Endothelial cell of umbilical vein (primary cell): ENCODE data around the gene ITM2B. TPM values are rescaled to one million over a fixed set of nuclear protein-coding genes. Genes with fewer than 3 reads are reported as not detected.

ENCODE experiments used
- BruUV-seq: library from RNA; stranded (reverse); fragments of 400-500 nt; replicated peaks from 2 replicates; lab custom pipeline; 2021; lab: Mats Ljungman, UMichigan
- CTCF ChIA-PET: fragments of 300-600, 350-600 bp; sonication (Branson Sonifier 250); formaldehyde crosslinking; loops from one replicate; lab custom pipeline; 2021; ENCODE audit warnings: antibody characterized with exemption, inconsistent platforms; lab: Charles Lee
- POLR2A ChIA-PET: fragments of 300-600, 350-600 bp; sonication (Branson Sonifier 250); formaldehyde crosslinking; loops from one replicate; lab custom pipeline; 2021; ENCODE audit warnings: antibody characterized with exemption, inconsistent platforms; lab: Charles Lee
- DNase-seq: peaks from one replicate; pipeline ENCODE4 v3.0.0-alpha.2; 2011; ENCODE audit warnings: low read depth, low spot score
- FAIRE-seq: peaks from 2 replicates; lab custom pipeline; 2011; peaks lifted over from hg19 to GRCh38; lab: Jason Lieb, UNC
- H2AFZ ChIP-seq: 2 replicates; pipeline ENCODE4 v1.6.0; 2012; ENCODE audit warnings: low read depth, low read length, control low read depth, inconsistent platforms
- H3K27ac ChIP-seq: 2 replicates; pipeline ENCODE4 v1.5.1; 2011; ENCODE audit warnings: low read depth, mild to moderate bottlenecking, control low read depth, low read length, moderate library complexity; ENCODE audit not compliant: insufficient read depth
- H3K27me3 ChIP-seq, 2 experiments: 2 replicates each; pipeline versions ENCODE4 v1.6.0 to v1.6.1; 2011; ENCODE audit warnings: low read length in 2 of 2, mixed read lengths in 1 of 2; ENCODE audit not compliant: control insufficient read depth in 2 of 2, insufficient read depth in 2 of 2
- H3K36me3 ChIP-seq, 2 experiments: 2 replicates in 1 of 2; 3 replicates in 1 of 2; pipeline ENCODE4 v1.5.1; 2011; ENCODE audit warnings: low read length in 2 of 2, mild to moderate bottlenecking in 1 of 2, moderate library complexity in 1 of 2; ENCODE audit not compliant: control insufficient read depth in 2 of 2, insufficient read depth in 2 of 2; ENCODE audit errors: extremely low read depth in 1 of 2
- H3K4me1 ChIP-seq: 3 replicates; pipeline ENCODE4 v1.5.1; 2011; ENCODE audit warnings: mild to moderate bottlenecking, low read length; ENCODE audit not compliant: control insufficient read depth, insufficient read depth; ENCODE audit errors: extremely low read depth
- H3K4me2 ChIP-seq: 2 replicates; pipeline ENCODE4 v1.6.1; 2011; ENCODE audit warnings: low read length, control low read depth, mixed read lengths; ENCODE audit not compliant: insufficient read depth
- H3K4me3 ChIP-seq, 3 experiments: fragments of 200-600 bp in 1 of 3; sonication (generic), shearing (Covaris generic) in 1 of 3; replicated peaks in 1 of 3; 2 replicates each; pipeline ENCODE4 v1.5.1; 2011 to 2016; ENCODE audit warnings: control low read depth in 3 of 3, low read length in 3 of 3, mild to moderate bottlenecking in 2 of 3, inconsistent platforms in 1 of 3, low read depth in 1 of 3, moderate library complexity in 1 of 3; ENCODE audit not compliant: insufficient read depth in 1 of 3
- H3K79me2 ChIP-seq: 2 replicates; pipeline ENCODE4 v1.6.0; 2012; ENCODE audit warnings: low read length, inconsistent platforms; ENCODE audit not compliant: control insufficient read depth, insufficient read depth
- H3K9ac ChIP-seq: replicated peaks from 2 replicates; pipeline ENCODE3; 2011; ENCODE audit warnings: low read length, control low read depth; ENCODE audit not compliant: insufficient read depth; ENCODE audit errors: extremely low read depth
- H3K9me1 ChIP-seq: replicated peaks from 3 replicates; pipeline ENCODE4 v1.6.0; 2011; ENCODE audit warnings: mild to moderate bottlenecking, low read length; ENCODE audit not compliant: control insufficient read depth, insufficient read depth; ENCODE audit errors: extremely low read depth
- H3K9me3 ChIP-seq: replicated peaks from 2 replicates; pipeline ENCODE4 v1.5.1; 2012; ENCODE audit warnings: low read length, inconsistent platforms; ENCODE audit not compliant: control insufficient read depth, insufficient read depth
- H4K20me1 ChIP-seq: replicated peaks from 2 replicates; pipeline ENCODE3; 2011; ENCODE audit warnings: mild to moderate bottlenecking, low read length; ENCODE audit not compliant: control insufficient read depth, insufficient read depth; ENCODE audit errors: extremely low read depth
- CTCF ChIP-seq, 2 donors: IDR thresholded peaks; 1 replicate in 1 of 2; 2 replicates in 1 of 2; pipeline ENCODE4 v1.5.1; 2011; ENCODE audit warnings: low read length in 2 of 2, mild to moderate bottlenecking in 2 of 2, moderate library complexity in 2 of 2, control low read depth in 1 of 2, inconsistent platforms in 1 of 2, low read depth in 1 of 2; ENCODE audit not compliant: insufficient read depth in 1 of 2; ENCODE audit errors: extremely low read depth in 1 of 2
- EZH2 ChIP-seq: IDR thresholded peaks from 2 replicates; pipeline ENCODE4 v1.6.1; 2012; ENCODE audit warnings: borderline replicate concordance, low read depth, mild to moderate bottlenecking, moderate library complexity, low read length, inconsistent platforms; ENCODE audit not compliant: severe bottlenecking
- FOS ChIP-seq: IDR thresholded peaks from 2 replicates; pipeline ENCODE4 v1.6.1; 2011; ENCODE audit warnings: mild to moderate bottlenecking, low read length, moderate library complexity, borderline replicate concordance; ENCODE audit not compliant: insufficient read depth
- GATA2 ChIP-seq: IDR thresholded peaks from 2 replicates; pipeline ENCODE4 v1.7.0; 2011; ENCODE audit warnings: low read depth, mild to moderate bottlenecking, moderate library complexity, mixed read lengths, low read length; ENCODE audit not compliant: insufficient read length, insufficient read depth
- JUN ChIP-seq: IDR thresholded peaks from 2 replicates; pipeline ENCODE4 v1.6.1; 2011; ENCODE audit warnings: borderline replicate concordance, low read depth; ENCODE audit not compliant: insufficient read length, insufficient read depth
- MAX ChIP-seq: IDR thresholded peaks from 2 replicates; pipeline ENCODE4 v1.6.1; 2011; ENCODE audit not compliant: insufficient read depth, insufficient read length
- MYC ChIP-seq: IDR thresholded peaks from one replicate; pipeline ENCODE4 v1.6.1; 2011; ENCODE audit warnings: mild to moderate bottlenecking, low read depth, low read length
- POLR2A ChIP-seq: IDR thresholded peaks from 2 replicates; pipeline ENCODE4 v1.6.1; 2012; ENCODE audit warnings: low read depth, mild to moderate bottlenecking, control low read depth, low read length
- POLR2AphosphoS5 ChIP-seq: IDR thresholded peaks from 2 replicates; pipeline ENCODE4 v1.6.1; 2012; ENCODE audit warnings: low read depth, mild to moderate bottlenecking, control low read depth, low read length, moderate library complexity; ENCODE audit not compliant: insufficient read depth
- dilution Hi-C: fragments of 300-500 bp; cut with MboI; formaldehyde crosslinking; loops from one replicate; pipeline ENCODE4 v1.15.0; 2019; ENCODE audit warnings: low sequenced_read_pairs; ENCODE audit not compliant: extremely low pct_ligation_motif_present
- intact Hi-C: fragments of 100-400 bp; cut with micrococcal nuclease; formaldehyde crosslinking; loops from one replicate; pipeline ENCODE4 v1.10.0; 2022
- polyA plus RNA-seq, 4 experiments: library from polyadenylated mRNA; depleted of rRNA in 3 of 4; stranded (reverse) in 3 of 4; unstranded in 1 of 4; fragments of >200 nt; gene quantifications; 2 replicates each; pipeline versions ENCODE4 v1.2.1 to v1.2.3, GENCODE V29; 2011 to 2012; ENCODE audit warnings: missing spikeins in 1 of 4
- total RNA-seq: library from RNA; stranded (reverse); gene quantifications from 2 replicates; pipeline ENCODE4 v1.2.3, GENCODE V29; 2021

ITM2B gene
- total and polyA plus RNA-seq, 2 donors (not counting 3 experiments of a cell fraction or from before 2014, with no cell fraction given): 150 to 271 TPM

- H4K20me1 ChIP-seq: peaks cover 4% of the 10 kb centered on the region
- no TSS peak for BruUV-seq
- H3K4me3 ChIP-seq: no peak overlapping the region
- peaks cover 2 to 5% of the 10 kb centered on the region in 2 experiments for H3K36me3 ChIP-seq
- H3K9me3 ChIP-seq: no peaks in the 10 kb centered on the region
- TF ChIP-seq GATA2: no peak
- TF ChIP-seq MAX: no peak
- TF ChIP-seq FOS: no peak
- no peak for TF ChIP-seq EZH2
- no peak for TF ChIP-seq JUN
- dilution Hi-C loops: no loop called here
- H3K4me2 ChIP-seq: no peak overlapping the region
- H3K9me1 ChIP-seq: no peaks in the 10 kb centered on the region
- H2AFZ ChIP-seq: no peak overlapping the region
- ChIA-PET POLR2A (interaction anchor here (1.0 kb wide), 1 partner anchor 9 kb away, joined by 4 read pairs; the partner anchor contains the start of gene ITM2B), CTCF (interaction anchor here (1.0 to 1.6 kb wide), 2 partner anchors 8 to 338 kb away, joined by 3 to 4 read pairs; partner anchors contain the start of gene ITM2B)
- no peak overlapping the region for H3K9ac ChIP-seq
- peaks cover 42% of the 10 kb centered on the region for H3K79me2 ChIP-seq
- intact Hi-C loops: no loop called here
- H3K27ac ChIP-seq: no peak overlapping the region
- no peaks in the 10 kb centered on the region for H3K27me3 ChIP-seq
- DNase-seq: no peak
- no peak for FAIRE-seq
- H3K4me1 ChIP-seq: peaks cover 15% of the 10 kb centered on the region
These were observed 8.6 kb downstream of the ITM2B start for GRCh38 chr13:48241651-48242050.

GRCh38 chr13:48242677-48243076 is 9.7 kb downstream of the ITM2B start:
- Histone ChIP-seq H2AFZ (no peak overlapping the region), H3K4me2 (no peak overlapping the region), H3K27me3 (no peaks in the 10 kb centered on the region), H3K4me1 (peaks cover 5% of the 10 kb centered on the region), H3K9ac (no peak overlapping the region), H3K27ac (no peak overlapping the region), H3K9me3 (no peaks in the 10 kb centered on the region), H3K79me2 (peaks cover 33% of the 10 kb centered on the region), H3K9me1 (no peaks in the 10 kb centered on the region), H4K20me1 (peaks cover 2% of the 10 kb centered on the region), H3K4me3 (no peak overlapping the region), H3K36me3 (peaks cover 2 to 5% of the 10 kb centered on the region in 2 experiments)
- CTCF ChIA-PET: no interaction called here
- TF ChIP-seq FOS: no peak
- TF ChIP-seq CTCF (IDR thresholded peaks at IDR 0.05; ENCODE audit: extremely low read depth in 1 of 2, insufficient read depth in 1 of 2, low read depth in 1 of 2, low read length in 2 of 2): no peak
- no peak for TF ChIP-seq EZH2
- no peak for TF ChIP-seq MAX
- TF ChIP-seq MYC: no peak
- TF ChIP-seq POLR2AphosphoS5: no peak
- no peak for TF ChIP-seq GATA2
- no peak for TF ChIP-seq JUN
- TF ChIP-seq POLR2A: no peak
- FAIRE-seq (no peak), DNase-seq (no peak)
- intact Hi-C loops (no loop called here), dilution Hi-C loops (no loop called here)
- POLR2A ChIA-PET: no interaction called here
- no TSS peak for BruUV-seq
